HG02588 (cell line): Measurements from ENCODE around the gene HORMAD2.
"Not testable (repeated sequence)": the region's sequence is repeated elsewhere in the genome, so short reads cannot be mapped to it uniquely, and the experiment has no call there.

Experiments
- ATAC-seq: cut with Tn5 transposase; IDR thresholded peaks from one replicate; pipeline ENCODE4 v1.9.1; 2021; ENCODE audit warnings: mild to moderate bottlenecking, moderate library complexity; ENCODE audit not compliant: unreplicated experiment

HORMAD2 gene

GRCh38 chr22:30206944-30207343 lies 126.7 kb downstream of the HORMAD2 start:
- no peak for ATAC-seq

GRCh38 chr22:30208631-30209603 lies 128.7 kb downstream of the HORMAD2 start:
- no peak for ATAC-seq

GRCh38 chr22:30209642-30210041 lies 129.4 kb downstream of the HORMAD2 start:
- ATAC-seq: no peak

- no peak for ATAC-seq
Measured at GRCh38 chr22:30210235-30210909, 130.1 kb downstream of the HORMAD2 start.

GRCh38 chr22:30211124-30211820 lies 131.0 kb downstream of the HORMAD2 start:
- no peak for ATAC-seq

- ATAC-seq: no peak
Measured at GRCh38 chr22:30212363-30212995, 132.2 kb downstream of the HORMAD2 start.

- ATAC-seq: no peak
Measured at GRCh38 chr22:30212996-30213441, 132.8 kb downstream of the HORMAD2 start.

- ATAC-seq: no peak
Measured at GRCh38 chr22:30214703-30215407, 134.6 kb downstream of the HORMAD2 start.

GRCh38 chr22:30216272-30216671 lies 136.0 kb downstream of the HORMAD2 start:
- not testable (repeated sequence) for ATAC-seq

GRCh38 chr22:30216710-30217109 lies 136.4 kb downstream of the HORMAD2 start:
- ATAC-seq: no peak

GRCh38 chr22:30217698-30218560 lies 137.7 kb downstream of the HORMAD2 start:
- ATAC-seq: no peak

- no peak for ATAC-seq
Measured at GRCh38 chr22:30219049-30219654, 138.9 kb downstream of the HORMAD2 start.

- ATAC-seq: no peak
Measured at GRCh38 chr22:30219668-30220278, 139.5 kb downstream of the HORMAD2 start.

GRCh38 chr22:30220338-30221012 lies 140.2 kb downstream of the HORMAD2 start:
- ATAC-seq: no peak

- ATAC-seq: no peak
Measured at GRCh38 chr22:30221121-30221992, 141.1 kb downstream of the HORMAD2 start.

GRCh38 chr22:30222321-30222720 lies 142.1 kb downstream of the HORMAD2 start:
- no peak for ATAC-seq

- no peak for ATAC-seq
Measured at GRCh38 chr22:30223303-30223702, 143.0 kb downstream of the HORMAD2 start.
